Measurements from ENCODE around the gene NUP35. TPM values are rescaled to one million over a fixed set of nuclear protein-coding genes. Genes with fewer than 3 reads are reported as not detected.
A peak's percentile ranks its signal among the peaks of the same experiment; 100 is the strongest.

Gene NUP35
- total and polyA plus RNA-seq, 2 of the 8 experiments (the other 6 are each of a cell fraction or from before 2014, with no cell fraction given), result 30.7 to 48.7 TPM

- TF ChIP-seq CREB1 (IDR thresholded peaks at IDR 0.05), result peak; percentile 80
- peak; percentile 87; the same call in 1 of the 2 replicates for TF ChIP-seq GABPA (IDR thresholded peaks at IDR 0.05; ENCODE audit: borderline replicate concordance, insufficient read depth, low read length)
- TF ChIP-seq POLR2AphosphoS5 (IDR thresholded peaks at IDR 0.05; ENCODE audit: low read depth, low read length), result peak; percentile 91
- peak; percentile 45 for TF ChIP-seq CHD1 (IDR thresholded peaks at IDR 0.05; ENCODE audit: low read depth, low read length)
- peak; percentile 26 for TF ChIP-seq JUND (IDR thresholded peaks at IDR 0.05; ENCODE audit: low read length)
- TF ChIP-seq BACH1 (IDR thresholded peaks at IDR 0.05; ENCODE audit: low read length), result no peak
- TF ChIP-seq SIX5 (IDR thresholded peaks at IDR 0.05; ENCODE audit: low read depth, low read length), result peak; percentile 60
- peak; percentile 84 to 95 for TF ChIP-seq POLR2A (IDR thresholded peaks at IDR 0.05; ENCODE audit: control extremely low read depth in 1 of 2, low read depth in 2 of 2, low read length in 2 of 2)
- peak; percentile 98 for TF ChIP-seq SAP30 (IDR thresholded peaks at IDR 0.05; ENCODE audit: insufficient read depth, insufficient replicate concordance, low read length)
- peak; percentile 97 for TF ChIP-seq MAX (IDR thresholded peaks at IDR 0.05)
- peak; percentile 90 for TF ChIP-seq TAF1 (IDR thresholded peaks at IDR 0.05; ENCODE audit: low read depth, low read length)
- no peak for TF ChIP-seq RBBP5 (IDR thresholded peaks at IDR 0.05; ENCODE audit: borderline replicate concordance, low read depth, low read length)
- TF ChIP-seq ATF2 (IDR thresholded peaks at IDR 0.05; ENCODE audit: low read length), result peak; percentile 83
- TF ChIP-seq JUN (IDR thresholded peaks at IDR 0.05; ENCODE audit: low read depth, low read length), result no peak
- 0 out of 2 replicates have a peak, but pooled peaks have one; percentile 15 for TF ChIP-seq GTF2F1 (IDR thresholded peaks at IDR 0.05; ENCODE audit: borderline replicate concordance, low read depth, low read length)
- TF ChIP-seq BCL11A (IDR thresholded peaks at IDR 0.05; ENCODE audit: low read depth in 2 of 2, low read length in 2 of 2), result no peak
- no peak for TF ChIP-seq HDAC6 (IDR thresholded peaks at IDR 0.05; ENCODE audit: low read depth, low read length)
- peak in 1 of 2 experiments; percentile 7; a peak in 1 of 4 replicates for TF ChIP-seq RAD21 (IDR thresholded peaks at IDR 0.05 in 1 of 2, conservative IDR thresholded peaks at IDR 0.05 in 1 of 2; ENCODE audit: low read depth in 2 of 2, low read length in 2 of 2)
- TF ChIP-seq CEBPB (IDR thresholded peaks at IDR 0.05; ENCODE audit: low read depth, low read length), result peak; percentile 100
Measured at GRCh38 chr2:183124222-183124956, at the start of gene NUP35 (continued).

Data from H1 (cell line).